CD4-positive, alpha-beta T cell treated with Interleukin-15 for 4 hours (primary cell): Measurements from ENCODE around the gene BCAP31.
"Not testable (repeated sequence)": the region's sequence is repeated elsewhere in the genome, so short reads cannot be mapped to it uniquely, and the experiment has no call there.

ENCODE experiments used
- DNase-seq: peaks from one replicate; pipeline ENCODE4 v3.0.0-alpha.2; 2020; ENCODE audit warnings: low spot score

BCAP31 gene

GRCh38 chrX:153734871-153735270 is 10.7 kb upstream of the BCAP31 start:
- no peak for DNase-seq

GRCh38 chrX:153733651-153734240 is 9.6 kb upstream of the BCAP31 start:
- DNase-seq = no peak

- DNase-seq = no peak
Observed at GRCh38 chrX:153732401-153732800, 8.2 kb upstream of the BCAP31 start.

DNA sequence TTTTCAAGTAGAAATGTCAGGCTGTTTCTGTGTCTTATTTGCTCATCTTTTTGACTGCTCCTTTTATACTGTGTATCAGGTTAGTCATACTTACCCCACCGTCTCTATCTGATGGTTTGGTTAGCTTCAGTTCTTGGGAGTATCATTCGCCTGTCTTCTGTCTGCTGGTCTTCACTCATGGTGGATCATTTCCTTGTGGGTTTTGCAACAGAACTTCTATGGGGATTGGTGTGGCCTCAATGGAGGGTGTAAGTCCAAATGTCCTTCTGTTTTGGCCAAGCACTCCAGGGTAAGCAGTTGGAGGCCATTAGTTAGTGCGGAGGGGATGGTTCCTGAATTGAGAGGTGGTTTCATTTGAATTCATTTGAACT is 7.6 kb upstream of the BCAP31 start:
- no peak for DNase-seq

- DNase-seq = no peak
Observed at GRCh38 chrX:153731117-153731844, 7.1 kb upstream of the BCAP31 start.

GRCh38 chrX:153730115-153730514 is 5.9 kb upstream of the BCAP31 start:
- not testable (repeated sequence) for DNase-seq

DNA sequence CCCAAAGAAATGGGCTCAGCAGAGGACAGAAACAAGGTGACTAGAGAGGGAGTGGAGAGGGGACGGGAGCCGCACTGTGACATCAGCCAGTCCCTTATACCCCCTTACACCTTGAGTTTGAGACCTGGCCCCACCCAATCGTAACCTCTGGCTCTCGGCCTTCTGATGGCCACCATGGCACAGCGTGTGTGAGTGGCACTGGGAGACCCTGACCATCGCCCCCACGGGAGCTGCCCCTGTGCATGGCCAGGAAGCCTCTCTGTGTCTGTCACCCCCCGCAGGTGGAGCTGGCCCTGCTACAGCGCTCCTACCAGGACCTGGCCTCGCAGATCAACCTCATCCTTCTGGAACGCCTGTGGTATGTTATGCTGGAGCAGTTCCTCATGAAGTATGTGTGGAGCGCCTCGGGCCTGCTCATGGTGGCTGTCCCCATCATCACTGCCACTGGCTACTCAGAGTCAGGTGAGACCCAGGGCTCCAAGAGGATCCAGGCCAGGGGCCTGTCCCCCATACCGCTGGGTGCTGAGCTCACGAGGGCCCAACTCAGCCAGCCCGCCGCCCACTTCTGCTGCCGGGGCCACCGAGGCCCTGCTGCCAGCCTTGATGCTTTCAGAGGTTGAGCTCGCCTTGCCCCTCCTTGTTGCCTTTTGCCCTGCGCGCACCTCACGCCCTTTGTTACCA is 4.9 kb upstream of the BCAP31 start:
- DNase-seq = no peak

- DNase-seq = no peak
Observed at GRCh38 chrX:153728095-153728494, 3.9 kb upstream of the BCAP31 start.

DNA sequence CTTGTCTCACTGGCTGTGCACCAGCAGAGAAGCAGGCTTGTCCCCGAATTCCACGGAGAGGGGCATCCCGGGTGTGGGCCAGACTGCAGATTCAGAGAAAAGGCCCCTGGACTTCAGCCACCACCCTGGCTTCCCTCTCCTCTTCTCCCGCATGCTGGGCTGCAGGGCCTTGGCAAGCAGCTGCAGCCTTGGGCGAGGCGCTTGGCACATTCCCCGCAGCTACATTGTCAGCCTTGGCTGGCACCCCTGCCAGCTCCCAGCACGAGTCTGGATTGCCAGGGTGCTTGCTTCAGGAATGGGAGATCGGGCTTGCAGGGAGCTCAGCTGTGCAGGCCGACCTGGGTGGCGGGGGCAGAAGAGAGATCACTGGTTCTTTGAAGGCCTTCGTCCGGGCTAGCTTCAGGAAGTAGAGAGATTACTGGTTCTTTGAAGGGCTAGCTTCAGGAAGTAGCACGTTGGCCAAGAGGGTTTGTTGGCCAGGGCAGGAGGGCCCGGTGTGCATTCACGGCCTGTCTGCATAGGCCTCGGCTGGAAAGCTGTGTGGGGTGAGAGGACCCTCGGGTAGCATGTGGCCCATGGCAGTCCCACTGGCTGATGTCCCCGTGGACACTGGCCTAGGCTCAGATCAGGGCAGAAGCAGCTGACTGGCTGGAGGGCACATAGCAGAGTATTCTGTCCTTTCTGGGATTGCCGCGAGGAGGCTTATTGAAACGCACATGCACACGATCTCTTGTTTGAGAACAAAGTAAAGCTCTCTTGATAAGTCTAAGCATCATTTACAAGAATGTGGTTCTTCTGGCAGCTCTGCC is 3.1 kb upstream of the BCAP31 start:
- no peak for DNase-seq

DNA sequence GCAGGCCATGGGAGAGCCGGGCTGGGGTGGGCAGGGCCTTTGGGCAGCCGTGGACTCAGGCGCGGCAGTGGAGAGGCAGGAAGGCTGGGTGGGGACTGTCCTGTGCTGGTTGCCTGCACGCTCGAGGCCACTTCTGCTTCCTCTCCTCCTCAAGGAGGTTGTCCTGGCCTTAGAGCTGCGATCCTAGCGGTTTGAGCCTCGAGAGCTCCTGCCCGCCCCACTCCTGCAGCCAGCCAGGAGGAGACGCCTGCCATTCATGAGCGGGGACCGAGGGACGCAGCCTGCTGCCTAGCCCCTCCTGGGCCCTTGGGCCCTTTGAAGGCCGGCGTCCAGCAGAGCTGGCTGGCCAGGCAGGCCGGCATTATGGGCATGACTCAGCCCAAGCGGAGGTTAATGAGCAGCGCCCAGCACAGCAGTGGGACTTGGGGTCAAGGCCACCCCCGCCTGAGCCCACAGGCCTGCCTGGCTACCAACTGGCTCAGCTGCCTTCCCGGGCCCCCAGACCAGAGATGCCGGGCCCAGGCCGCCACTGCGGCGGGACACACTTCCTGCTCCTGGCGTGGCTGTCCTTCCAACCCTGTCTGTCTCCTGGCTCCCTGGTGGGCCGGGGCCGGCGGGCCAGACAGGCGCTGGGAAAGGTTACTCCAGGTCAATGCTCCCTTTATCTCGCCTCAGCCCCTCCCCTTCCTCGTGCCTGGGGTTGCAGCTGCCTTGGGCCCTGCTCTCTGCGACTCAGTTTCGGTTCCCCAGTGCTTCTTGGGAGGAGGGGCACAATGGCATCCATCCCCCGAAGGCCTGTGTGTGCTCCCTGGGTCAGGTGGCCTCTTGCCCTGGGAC is 2.3 kb upstream of the BCAP31 start:
- peak; percentile 41 for DNase-seq

DNA sequence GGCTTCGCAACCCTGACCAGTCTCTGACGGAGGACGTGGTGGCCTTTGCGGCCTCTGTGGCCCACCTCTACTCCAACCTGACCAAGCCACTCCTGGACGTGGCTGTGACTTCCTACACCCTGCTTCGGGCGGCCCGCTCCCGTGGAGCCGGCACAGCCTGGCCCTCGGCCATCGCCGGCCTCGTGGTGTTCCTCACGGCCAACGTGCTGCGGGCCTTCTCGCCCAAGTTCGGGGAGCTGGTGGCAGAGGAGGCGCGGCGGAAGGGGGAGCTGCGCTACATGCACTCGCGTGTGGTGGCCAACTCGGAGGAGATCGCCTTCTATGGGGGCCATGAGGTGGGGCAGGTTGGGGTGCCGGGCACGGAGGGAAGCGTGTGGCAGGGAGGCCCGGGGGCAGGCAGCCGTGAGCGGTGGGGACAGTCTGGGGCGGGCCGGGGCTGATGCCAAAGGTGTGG is 1.7 kb upstream of the BCAP31 start:
- DNase-seq = no peak

GRCh38 chrX:153725039-153725831 is 1.0 kb upstream of the BCAP31 start:
- no peak for DNase-seq

DNA sequence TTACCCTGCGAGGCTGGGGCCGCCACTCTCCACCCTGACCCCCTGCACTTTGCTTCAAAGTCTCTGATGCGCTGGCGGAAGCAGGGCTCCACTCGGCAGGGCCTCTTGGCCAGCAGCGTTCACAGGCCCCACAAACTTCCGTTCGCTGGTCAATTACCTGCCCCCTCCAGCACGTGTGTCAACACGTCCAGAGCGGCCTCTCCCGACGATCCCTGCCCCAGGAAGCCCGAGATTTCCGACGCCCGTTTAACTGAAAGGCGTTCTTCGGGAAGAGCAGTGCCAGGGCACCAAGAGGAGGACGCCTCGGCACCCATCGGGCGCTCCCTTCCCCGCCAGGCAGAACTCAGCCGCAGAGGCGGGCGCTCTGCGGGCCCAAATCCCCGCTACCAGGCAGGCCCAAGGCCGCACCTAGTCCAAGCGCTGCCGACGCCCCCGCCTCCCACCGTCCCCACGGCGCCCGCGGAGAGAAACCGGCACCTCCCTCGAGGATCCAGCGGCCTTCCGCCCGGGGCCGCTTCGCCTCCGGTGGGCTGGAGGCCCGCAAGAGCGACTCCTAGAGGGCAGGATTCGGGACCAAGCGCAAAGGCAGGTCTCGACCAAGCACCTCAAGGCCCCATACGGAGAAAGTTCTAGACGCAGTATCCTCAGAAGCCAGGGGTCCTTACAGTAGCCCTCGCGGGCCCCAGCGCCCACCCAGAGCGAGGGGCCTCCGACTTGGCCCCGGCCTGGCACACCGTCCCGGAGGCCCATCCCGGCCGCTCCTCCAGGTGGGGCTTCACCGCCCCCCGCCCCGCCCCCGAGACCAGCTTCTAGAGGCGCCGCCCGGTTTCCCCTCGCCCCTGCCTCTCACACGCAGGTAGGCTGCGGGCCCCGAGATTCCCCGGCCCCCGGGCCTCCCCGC is 586 bp downstream of the BCAP31 start:
- peak; percentile 32 for DNase-seq

DNA sequence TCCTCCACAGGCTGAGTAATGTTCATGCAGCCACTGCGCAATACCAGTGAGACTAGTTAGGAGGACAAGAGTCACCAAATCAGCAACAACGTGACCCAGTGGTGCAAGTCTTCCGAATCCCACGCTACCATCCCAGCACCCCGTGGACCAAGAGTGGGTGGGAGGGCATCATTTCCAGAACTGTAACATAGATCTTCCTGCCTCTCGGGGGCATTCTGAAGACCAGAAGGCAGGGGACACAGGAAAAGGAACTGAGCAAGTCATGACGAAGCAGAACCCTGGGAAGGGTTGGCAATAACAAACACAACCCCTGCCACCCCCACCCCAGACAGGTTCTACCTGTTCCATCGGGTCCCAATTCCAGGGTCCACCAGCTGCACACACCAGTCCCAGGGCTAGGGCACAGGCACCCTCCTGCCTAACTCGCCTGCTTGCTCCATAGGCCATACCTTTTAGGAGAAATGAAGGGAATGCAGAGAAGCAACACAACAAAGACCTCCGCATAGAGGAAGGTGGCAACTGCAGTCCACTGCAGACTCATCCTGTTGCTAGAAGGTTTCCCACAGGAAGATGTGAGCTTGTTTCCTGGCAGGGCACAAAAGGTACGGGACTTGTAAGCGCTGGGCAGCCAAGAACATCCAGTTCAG is 1.4 kb downstream of the BCAP31 start:
- no peak for DNase-seq

GRCh38 chrX:153719701-153720100 is 4.5 kb downstream of the BCAP31 start:
- DNase-seq = no peak

DNA sequence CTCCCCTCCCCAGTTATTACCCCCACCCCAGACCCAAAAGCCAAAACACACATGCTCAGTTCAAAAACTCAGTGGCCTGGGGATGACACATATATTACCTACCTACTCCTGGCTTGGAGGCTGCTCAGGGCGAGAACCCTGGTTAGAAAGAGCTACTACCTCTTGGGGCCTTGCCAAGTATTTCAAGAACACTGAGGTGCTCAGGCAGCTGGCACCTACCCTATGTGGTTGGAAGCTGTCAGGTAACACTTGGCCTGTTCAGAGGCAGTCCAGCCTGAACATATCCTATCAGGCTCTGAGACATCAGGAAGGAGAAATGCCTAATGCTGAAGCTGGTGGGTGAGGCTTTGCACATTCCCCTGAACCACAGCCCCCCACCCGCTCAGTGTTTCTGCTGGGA is 4.9 kb downstream of the BCAP31 start:
- no peak for DNase-seq

- DNase-seq = no peak
Observed at GRCh38 chrX:153717445-153717844, 6.7 kb downstream of the BCAP31 start.

GRCh38 chrX:153714256-153714655 is 9.9 kb downstream of the BCAP31 start:
- no peak for DNase-seq
